ENCODE data around the gene RAB11A. TPM values are rescaled to one million over a fixed set of nuclear protein-coding genes. Genes with fewer than 3 reads are reported as not detected.

RAB11A gene
- total RNA-seq, 2 experiments from 2014 or later: 106 to 113 TPM

- H3K9me3 Mint-ChIP-seq: no peaks in the 10 kb centered on the region
- H3K27me3 Mint-ChIP-seq: no peaks in the 10 kb centered on the region
- H3K4me3 Mint-ChIP-seq: no peak overlapping the region
- ATAC-seq (no peak), DNase-seq (no peak)
- POLR2A ChIA-PET: no interaction called here
- CTCF ChIA-PET: interaction anchor here (1.0 kb wide), 1 partner anchor 26 kb away, joined by 3 read pairs; no protein-coding TSS in a partner anchor
- no peak overlapping the region for H3K27ac Mint-ChIP-seq
- no peak for TF ChIP-seq CTCF (IDR thresholded peaks at IDR 0.05)
- H3K4me1 Mint-ChIP-seq (ENCODE audit: low read depth): peaks cover 17% of the 10 kb centered on the region
- intact Hi-C loops (cut with micrococcal nuclease): no loop called here
- H3K36me3 Mint-ChIP-seq (ENCODE audit: low read depth): peaks cover 20% of the 10 kb centered on the region
Observed at GRCh38 chr15:65896236-65896635, 26.9 kb downstream of the RAB11A start.

- ChIA-PET POLR2A (no interaction called here), CTCF (interaction anchor here (1.1 to 1.7 kb wide), 3 partner anchors 10 to 38 kb away, joined by 4 to 6 read pairs (median 5); no protein-coding TSS in a partner anchor)
Observed at GRCh38 chr15:65900488-65900887, 31.2 kb downstream of the RAB11A start.

GRCh38 chr15:65901336-65901735 lies 32.0 kb downstream of the RAB11A start:
- Mint-ChIP-seq H3K4me3 (no peak overlapping the region), H3K27me3 (no peaks in the 10 kb centered on the region), H3K36me3 (ENCODE audit: low read depth) (peaks cover 14% of the 10 kb centered on the region), H3K27ac (no peak overlapping the region), H3K9me3 (no peaks in the 10 kb centered on the region), H3K4me1 (ENCODE audit: low read depth) (peaks cover 4% of the 10 kb centered on the region)
- TF ChIP-seq CTCF (IDR thresholded peaks at IDR 0.05): no peak
- POLR2A ChIA-PET: interaction anchor here (0.8 to 1.4 kb wide), 3 partner anchors 10 to 393 kb away, joined by 3 read pairs; no protein-coding TSS in a partner anchor
- DNase-seq: no peak
- CTCF ChIA-PET: interaction anchor here (1.1 to 1.7 kb wide), 3 partner anchors 9 to 231 kb away, joined by 3 to 6 read pairs (median 3); no protein-coding TSS in a partner anchor
- ATAC-seq: no peak
- intact Hi-C loops (cut with micrococcal nuclease): no loop called here

More at GRCh38 chr15:65900488-65900887, 31.2 kb downstream of the RAB11A start:
- DNase-seq (no peak), ATAC-seq (no peak)
- Mint-ChIP-seq H3K4me3 (no peak overlapping the region), H3K27me3 (no peaks in the 10 kb centered on the region), H3K4me1 (ENCODE audit: low read depth) (peaks cover 4% of the 10 kb centered on the region), H3K36me3 (ENCODE audit: low read depth) (peaks cover 14% of the 10 kb centered on the region), H3K27ac (no peak overlapping the region), H3K9me3 (no peaks in the 10 kb centered on the region)
- intact Hi-C loops (cut with micrococcal nuclease): no loop called here
- no peak for TF ChIP-seq CTCF (IDR thresholded peaks at IDR 0.05)

- Mint-ChIP-seq H3K9me3 (no peaks in the 10 kb centered on the region), H3K36me3 (ENCODE audit: low read depth) (peaks cover 12% of the 10 kb centered on the region), H3K4me1 (ENCODE audit: low read depth) (peaks cover 4% of the 10 kb centered on the region), H3K4me3 (no peak overlapping the region), H3K27ac (no peak overlapping the region), H3K27me3 (no peaks in the 10 kb centered on the region)
- intact Hi-C loops (cut with micrococcal nuclease): no loop called here
- CTCF ChIA-PET: interaction anchor here (1.1 to 1.7 kb wide), 3 partner anchors 8 to 231 kb away, joined by 3 to 6 read pairs (median 3); no protein-coding TSS in a partner anchor
- POLR2A ChIA-PET: interaction anchor here (0.8 to 1.4 kb wide), 3 partner anchors 9 to 393 kb away, joined by 3 read pairs; no protein-coding TSS in a partner anchor
- TF ChIP-seq CTCF (IDR thresholded peaks at IDR 0.05): no peak
- DNase-seq (no peak), ATAC-seq (no peak)
Observed at GRCh38 chr15:65901836-65902235, 32.5 kb downstream of the RAB11A start.

GRCh38 chr15:65902373-65902772 lies 33.1 kb downstream of the RAB11A start:
- CTCF ChIA-PET: interaction anchor here (1.1 to 1.5 kb wide), 2 partner anchors 8 to 232 kb away, joined by 3 read pairs; no protein-coding TSS in a partner anchor
- DNase-seq: no peak

More at GRCh38 chr15:65902373-65902772, 33.1 kb downstream of the RAB11A start:
- peaks cover 13% of the 10 kb centered on the region for H3K36me3 Mint-ChIP-seq (ENCODE audit: low read depth)
- H3K27me3 Mint-ChIP-seq: no peaks in the 10 kb centered on the region
- intact Hi-C loops (cut with micrococcal nuclease): no loop called here
- ATAC-seq: no peak
- no peaks in the 10 kb centered on the region for H3K9me3 Mint-ChIP-seq
- H3K4me1 Mint-ChIP-seq (ENCODE audit: low read depth): peaks cover 4% of the 10 kb centered on the region
- TF ChIP-seq CTCF (IDR thresholded peaks at IDR 0.05): no peak
- H3K4me3 Mint-ChIP-seq: no peak overlapping the region
- H3K27ac Mint-ChIP-seq: no peak overlapping the region
- POLR2A ChIA-PET: interaction anchor here (1.4 kb wide), 1 partner anchor 19 kb away, joined by 3 read pairs; no protein-coding TSS in a partner anchor
